HepG2 (cell line): Measurements from ENCODE around the gene TENT5A. TPM values are rescaled to one million over a fixed set of nuclear protein-coding genes. Genes with fewer than 3 reads are reported as not detected.
A peak's percentile ranks its signal among the peaks of the same experiment; 100 is the strongest.

Experiments used
- CEBPB ChIP-seq: IDR thresholded peaks from 2 replicates; pipeline ENCODE4 v1.6.1; 2011; ENCODE audit warnings: low read depth, low read length, improper control_type of control experiment, borderline replicate concordance
- CENPBD1 ChIP-seq: sonication (generic); formaldehyde crosslinking; IDR thresholded peaks from 2 replicates; pipeline ENCODE4 v1.8.0; 2022; ENCODE audit warnings: missing genetic modification reagents, low read depth, mild to moderate bottlenecking, borderline replicate concordance
- EP300 ChIP-seq, 3 experiments: sonication (generic) in 1 of 3; formaldehyde crosslinking in 1 of 3; IDR thresholded peaks; 2 replicates each; pipeline versions ENCODE4 v1.5.1 to v1.6.1; 2011 to 2020; ENCODE audit warnings: low read depth in 2 of 3, low read length in 2 of 3, borderline replicate concordance in 1 of 3, improper control_type of control experiment in 1 of 3, mild to moderate bottlenecking in 1 of 3, missing genetic modification reagents in 1 of 3, moderate library complexity in 1 of 3
- FOXA1 ChIP-seq, 2 experiments: fragments of 450-650 bp in 1 of 2; sonication (generic) in 1 of 2; formaldehyde crosslinking in 1 of 2; IDR thresholded peaks; 2 replicates each; pipeline versions ENCODE4 v1.4.0 to v1.6.1; 2016 to 2020; ENCODE audit warnings: missing genetic modification reagents in 1 of 2
- HDAC2 ChIP-seq: sonication (generic); formaldehyde crosslinking; IDR thresholded peaks from 2 replicates; pipeline ENCODE4 v1.4.0; 2020; ENCODE audit warnings: missing genetic modification reagents
- ISL2 ChIP-seq: sonication (generic); formaldehyde crosslinking; IDR thresholded peaks from 2 replicates; pipeline ENCODE4 v1.5.0; 2020; ENCODE audit warnings: missing genetic modification reagents
- KAT8 ChIP-seq: IDR thresholded peaks from 2 replicates; pipeline ENCODE4 v1.6.1; 2016; ENCODE audit warnings: missing genetic modification reagents, missing compliant biosample characterization
- KDM5A ChIP-seq: fragments of 200-600 bp; sonication (generic); IDR thresholded peaks from 2 replicates; pipeline ENCODE4 v1.7.0; 2018; ENCODE audit warnings: antibody characterized with exemption, mild to moderate bottlenecking, low read length, borderline replicate concordance
- KLF15 ChIP-seq: sonication (generic); formaldehyde crosslinking; IDR thresholded peaks from 2 replicates; pipeline ENCODE4 v1.8.1; 2023; ENCODE audit warnings: borderline replicate concordance, mild to moderate bottlenecking, inconsistent platforms, missing genetic modification reagents, mixed read lengths
- KLF6 ChIP-seq: IDR thresholded peaks from 2 replicates; pipeline ENCODE4 v1.8.0; 2016; ENCODE audit warnings: missing biosample characterization, missing genetic modification reagents
- MIXL1 ChIP-seq: IDR thresholded peaks from 2 replicates; pipeline ENCODE4 v1.6.1; 2016
- NFIC ChIP-seq: IDR thresholded peaks from 2 replicates; pipeline ENCODE4 v1.6.1; 2012; ENCODE audit warnings: mild to moderate bottlenecking, low read length, inconsistent platforms
- NR0B2 ChIP-seq: sonication (generic); formaldehyde crosslinking; IDR thresholded peaks from 2 replicates; pipeline ENCODE4 v1.4.0; 2020; ENCODE audit warnings: mild to moderate bottlenecking, missing genetic modification reagents
- NR2F2 ChIP-seq: IDR thresholded peaks from 2 replicates; pipeline ENCODE4 v1.6.1; 2012; ENCODE audit warnings: low read depth, inconsistent platforms, borderline replicate concordance
- NR2F6 ChIP-seq, 2 experiments: IDR thresholded peaks; 2 replicates each; pipeline ENCODE4 v1.6.1; 2016; ENCODE audit warnings: antibody characterized with exemption in 1 of 2, mild to moderate bottlenecking in 1 of 2
- SMC3 ChIP-seq: IDR thresholded peaks from 2 replicates; pipeline ENCODE4 v1.6.1; 2011; ENCODE audit warnings: low read length, improper control_type of control experiment
- SNAPC5 ChIP-seq: sonication (generic); formaldehyde crosslinking; IDR thresholded peaks from 2 replicates; pipeline ENCODE4 v1.8.1; 2023; ENCODE audit warnings: mild to moderate bottlenecking, missing genetic modification reagents, borderline replicate concordance
- U2AF1 ChIP-seq: fragments of 200-400 bp; formaldehyde crosslinking; optimal IDR thresholded peaks from 2 replicates; pipeline ENCODE3; 2017; ENCODE audit warnings: mild to moderate bottlenecking, low read depth, low read length
- ZFP41 ChIP-seq: sonication (generic); formaldehyde crosslinking; IDR thresholded peaks from 2 replicates; pipeline ENCODE4 v1.4.0; 2020; ENCODE audit warnings: mild to moderate bottlenecking, missing genetic modification reagents, borderline replicate concordance
- ZNF232 ChIP-seq: sonication (generic); formaldehyde crosslinking; IDR thresholded peaks from 2 replicates; pipeline ENCODE4 v1.4.0; 2020; ENCODE audit warnings: missing genetic modification reagents, borderline replicate concordance
- ZNF24 ChIP-seq: fragments of 450-650 bp; IDR thresholded peaks from 2 replicates; pipeline ENCODE4 v1.6.1; 2017; ENCODE audit warnings: antibody characterized with exemption, mild to moderate bottlenecking
- ZNF564 ChIP-seq: sonication (generic); formaldehyde crosslinking; IDR thresholded peaks from 2 replicates; pipeline ENCODE4 v1.8.1; 2023; ENCODE audit warnings: mild to moderate bottlenecking, missing genetic modification reagents
- ZNF672 ChIP-seq: sonication (generic); formaldehyde crosslinking; IDR thresholded peaks from 2 replicates; pipeline ENCODE4 v1.8.1; 2022; ENCODE audit warnings: missing genetic modification reagents
- ZNF768 ChIP-seq: sonication (generic); formaldehyde crosslinking; IDR thresholded peaks from 2 replicates; pipeline ENCODE4 v1.4.0; 2020; ENCODE audit warnings: missing genetic modification reagents
- ZNF850 ChIP-seq: sonication (generic); formaldehyde crosslinking; conservative IDR thresholded peaks from 2 replicates; pipeline ENCODE4 v1.9.0; 2021; ENCODE audit warnings: mild to moderate bottlenecking, missing genetic modification reagents
- ZSCAN22 ChIP-seq: sonication (generic); formaldehyde crosslinking; IDR thresholded peaks from 2 replicates; pipeline ENCODE4 v1.4.0; 2020; ENCODE audit warnings: mild to moderate bottlenecking, missing genetic modification reagents
- ZSCAN29 ChIP-seq: sonication (generic); formaldehyde crosslinking; conservative IDR thresholded peaks from 2 replicates; pipeline ENCODE4 v1.4.0; 2020; ENCODE audit warnings: mild to moderate bottlenecking, missing genetic modification reagents
- polyA plus RNA-seq, 8 experiments: library from polyadenylated mRNA; depleted of rRNA in 3 of 8; stranded (reverse) in 7 of 8; unstranded in 1 of 8; fragments of >200 nt; fragmentation: Illumina TruSeq in 4 of 8; extraction: Trizol in 4 of 8; gene quantifications; 2 replicates each; pipeline versions ENCODE4 v1.2.1 to v1.2.3, GENCODE V29; 2011 to 2016; ENCODE audit warnings: low read depth in 4 of 8, missing spikeins in 1 of 8, mixed read lengths in 1 of 8; ENCODE audit not compliant: insufficient read depth in 1 of 8
- total RNA-seq, 5 experiments: library from RNA; depleted of rRNA; stranded (reverse); fragments of >200 nt; fragmentation: Illumina TruSeq; extraction: Trizol; gene quantifications; 2 replicates each; pipeline ENCODE4 v1.2.3, GENCODE V29; 2016; ENCODE audit warnings: low read depth in 1 of 5
- TF ChIP-seq, protein P1 (sequence below): fragments of 450-650 bp; IDR thresholded peaks from 2 replicates; pipeline ENCODE4 v1.6.1; 2017
- TF ChIP-seq, protein P2 (sequence below): IDR thresholded peaks from 2 replicates; pipeline ENCODE4 v1.6.1; 2016; ENCODE audit warnings: mild to moderate bottlenecking

The TENT5A gene
- total and polyA plus RNA-seq, 2 of the 13 experiments (the other 11 are each of a cell fraction or from before 2014, with no cell fraction given), result 8.0 to 13.8 TPM

DNA sequence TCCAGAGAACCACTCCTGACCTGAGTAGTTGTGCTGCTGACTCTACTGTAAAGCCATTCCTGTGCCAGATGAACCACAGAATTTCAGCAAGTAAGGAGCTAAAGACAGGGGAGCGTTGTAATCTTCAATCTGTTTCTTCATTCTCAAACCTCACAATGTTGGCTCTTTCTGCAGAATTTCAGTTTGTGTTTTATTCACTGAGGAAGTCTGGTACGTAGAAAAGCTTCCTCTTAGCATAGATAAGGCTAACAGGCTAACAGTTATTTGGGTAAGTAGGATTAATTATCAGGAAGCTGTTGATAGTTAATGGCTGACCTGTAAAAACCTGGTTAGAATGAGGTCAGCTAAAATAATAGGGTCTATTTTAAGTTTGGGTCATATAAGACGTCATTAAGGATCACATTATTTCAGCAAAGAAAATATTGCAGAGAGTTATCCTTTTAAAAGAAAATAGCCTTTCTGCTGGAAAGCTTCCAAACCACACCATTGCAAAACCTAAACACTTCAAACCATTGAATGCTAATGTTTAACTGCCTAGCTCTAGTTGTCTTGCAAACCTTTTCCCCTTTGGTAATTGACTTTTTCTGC, 14.1 kb upstream of the TENT5A start (continued):
- no peak for TF ChIP-seq ZNF768 (CRISPR knock-in tag)
- TF ChIP-seq ISL2 (CRISPR knock-in tag), result peak; percentile 79; the same call in 1 of the 2 replicates
- TF ChIP-seq, protein P1, sequence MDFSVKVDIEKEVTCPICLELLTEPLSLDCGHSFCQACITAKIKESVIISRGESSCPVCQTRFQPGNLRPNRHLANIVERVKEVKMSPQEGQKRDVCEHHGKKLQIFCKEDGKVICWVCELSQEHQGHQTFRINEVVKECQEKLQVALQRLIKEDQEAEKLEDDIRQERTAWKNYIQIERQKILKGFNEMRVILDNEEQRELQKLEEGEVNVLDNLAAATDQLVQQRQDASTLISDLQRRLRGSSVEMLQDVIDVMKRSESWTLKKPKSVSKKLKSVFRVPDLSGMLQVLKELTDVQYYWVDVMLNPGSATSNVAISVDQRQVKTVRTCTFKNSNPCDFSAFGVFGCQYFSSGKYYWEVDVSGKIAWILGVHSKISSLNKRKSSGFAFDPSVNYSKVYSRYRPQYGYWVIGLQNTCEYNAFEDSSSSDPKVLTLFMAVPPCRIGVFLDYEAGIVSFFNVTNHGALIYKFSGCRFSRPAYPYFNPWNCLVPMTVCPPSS, result no peak
- no peak for TF ChIP-seq SNAPC5 (CRISPR knock-in tag)
- peak; percentile 20; the same call in 1 of the 2 replicates for TF ChIP-seq MIXL1 (CRISPR knock-in tag)
- TF ChIP-seq ZNF24, result no peak
- TF ChIP-seq CEBPB, result peak; percentile 78
- TF ChIP-seq ZNF850 (CRISPR knock-in tag), result no peak
- no peak for TF ChIP-seq ZFP41
- TF ChIP-seq ZSCAN29 (CRISPR knock-in tag), result no peak
- no peak for TF ChIP-seq ZNF672 (CRISPR knock-in tag)
- TF ChIP-seq U2AF1, result no peak
- TF ChIP-seq, protein P2, sequence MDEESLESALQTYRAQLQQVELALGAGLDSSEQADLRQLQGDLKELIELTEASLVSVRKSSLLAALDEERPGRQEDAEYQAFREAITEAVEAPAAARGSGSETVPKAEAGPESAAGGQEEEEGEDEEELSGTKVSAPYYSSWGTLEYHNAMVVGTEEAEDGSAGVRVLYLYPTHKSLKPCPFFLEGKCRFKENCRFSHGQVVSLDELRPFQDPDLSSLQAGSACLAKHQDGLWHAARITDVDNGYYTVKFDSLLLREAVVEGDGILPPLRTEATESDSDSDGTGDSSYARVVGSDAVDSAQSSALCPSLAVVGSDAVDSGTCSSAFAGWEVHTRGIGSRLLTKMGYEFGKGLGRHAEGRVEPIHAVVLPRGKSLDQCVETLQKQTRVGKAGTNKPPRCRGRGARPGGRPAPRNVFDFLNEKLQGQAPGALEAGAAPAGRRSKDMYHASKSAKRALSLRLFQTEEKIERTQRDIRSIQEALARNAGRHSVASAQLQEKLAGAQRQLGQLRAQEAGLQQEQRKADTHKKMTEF (CRISPR knock-in tag), result no peak
- TF ChIP-seq FOXA1 (IDR thresholded peaks at IDR 0.05), result no peak
- peak; percentile 24; the same call in 1 of the 2 replicates for TF ChIP-seq FOXA1 (CRISPR knock-in tag; IDR thresholded peaks at IDR 0.05)
- TF ChIP-seq ZNF232 (CRISPR knock-in tag), result no peak
- TF ChIP-seq ZNF564 (CRISPR knock-in tag), result no peak
- TF ChIP-seq KLF15 (CRISPR knock-in tag), result no peak
- peak; percentile 44; the same call in 1 of the 2 replicates for TF ChIP-seq KAT8
- TF ChIP-seq NR0B2 (CRISPR knock-in tag), result no peak
- TF ChIP-seq KLF6, result no peak
- TF ChIP-seq NFIC, result peak; percentile 90
- peak; percentile 23; the same call in 1 of the 2 replicates for TF ChIP-seq NR2F6 (IDR thresholded peaks at IDR 0.05)
- no peak for TF ChIP-seq NR2F6 (CRISPR knock-in tag; IDR thresholded peaks at IDR 0.05)
- no peak for TF ChIP-seq ZSCAN22 (CRISPR knock-in tag)
- TF ChIP-seq CENPBD1 (CRISPR knock-in tag), result no peak
- peak in 1 of 2 experiments; percentile 77; a peak in 2 of 4 replicates for TF ChIP-seq EP300 (IDR thresholded peaks at IDR 0.05; ENCODE audit: low read depth in 2 of 2, low read length in 2 of 2)
- TF ChIP-seq EP300 (CRISPR knock-in tag; IDR thresholded peaks at IDR 0.05; ENCODE audit: borderline replicate concordance), result no peak
- peak; percentile 21; the same call in 1 of the 2 replicates for TF ChIP-seq HDAC2 (CRISPR knock-in tag)
- peak; percentile 28; the same call in 1 of the 2 replicates for TF ChIP-seq NR2F2
- no peak for TF ChIP-seq KDM5A
- no peak for TF ChIP-seq SMC3
